Lower leg skin (tissue), 3 donors: ENCODE data around the gene SLC16A3.

Experiments
- POLR2A ChIP-seq, 2 donors: fragments of 450-650 bp; IDR thresholded peaks; one replicate each; pipeline ENCODE4 v1.6.1; 2016 to 2017; ENCODE audit warnings: antibody characterized with exemption in 2 of 2, mild to moderate bottlenecking in 1 of 2, moderate library complexity in 1 of 2
- TF ChIP-seq, protein P1 (sequence below), 3 donors: fragments of 450-650 bp; IDR thresholded peaks; one replicate each; pipeline ENCODE4 v1.5.1; 2016; ENCODE audit warnings: antibody characterized with exemption in 3 of 3, mild to moderate bottlenecking in 3 of 3, moderate library complexity in 2 of 3

DNA sequence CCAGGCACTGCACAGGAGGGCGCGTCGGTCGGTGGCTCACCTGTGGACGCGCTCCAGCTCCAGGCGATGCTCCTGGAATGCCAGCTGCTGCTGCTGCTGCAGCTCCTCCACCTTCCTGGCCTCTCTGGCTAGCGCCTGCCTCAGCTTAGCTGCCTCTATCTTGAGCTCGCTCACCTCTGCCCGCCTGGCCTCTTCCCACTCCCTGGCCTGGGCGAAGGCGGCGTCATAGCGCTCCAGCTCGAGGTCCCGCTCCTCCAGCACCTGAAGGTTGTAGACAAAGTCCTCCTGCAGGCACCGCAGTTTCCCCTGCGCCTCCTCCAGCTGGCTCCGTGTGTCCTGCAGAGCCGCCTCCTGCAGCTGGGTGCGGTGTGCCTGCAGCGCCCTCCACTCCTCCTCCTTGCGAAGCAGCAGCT lies 27.3 kb upstream of the SLC16A3 start:
- TF ChIP-seq, protein P1, sequence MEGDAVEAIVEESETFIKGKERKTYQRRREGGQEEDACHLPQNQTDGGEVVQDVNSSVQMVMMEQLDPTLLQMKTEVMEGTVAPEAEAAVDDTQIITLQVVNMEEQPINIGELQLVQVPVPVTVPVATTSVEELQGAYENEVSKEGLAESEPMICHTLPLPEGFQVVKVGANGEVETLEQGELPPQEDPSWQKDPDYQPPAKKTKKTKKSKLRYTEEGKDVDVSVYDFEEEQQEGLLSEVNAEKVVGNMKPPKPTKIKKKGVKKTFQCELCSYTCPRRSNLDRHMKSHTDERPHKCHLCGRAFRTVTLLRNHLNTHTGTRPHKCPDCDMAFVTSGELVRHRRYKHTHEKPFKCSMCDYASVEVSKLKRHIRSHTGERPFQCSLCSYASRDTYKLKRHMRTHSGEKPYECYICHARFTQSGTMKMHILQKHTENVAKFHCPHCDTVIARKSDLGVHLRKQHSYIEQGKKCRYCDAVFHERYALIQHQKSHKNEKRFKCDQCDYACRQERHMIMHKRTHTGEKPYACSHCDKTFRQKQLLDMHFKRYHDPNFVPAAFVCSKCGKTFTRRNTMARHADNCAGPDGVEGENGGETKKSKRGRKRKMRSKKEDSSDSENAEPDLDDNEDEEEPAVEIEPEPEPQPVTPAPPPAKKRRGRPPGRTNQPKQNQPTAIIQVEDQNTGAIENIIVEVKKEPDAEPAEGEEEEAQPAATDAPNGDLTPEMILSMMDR (IDR thresholded peaks at IDR 0.05), result no peak
- TF ChIP-seq POLR2A (IDR thresholded peaks at IDR 0.05), result no peak
